GM19328 (cell line): ENCODE results near the gene MCM6.
"Not testable (repeated sequence)": the region's sequence is repeated elsewhere in the genome, so short reads cannot be mapped to it uniquely, and the experiment has no call there.

Experiments used
- ATAC-seq: cut with Tn5 transposase; IDR thresholded peaks from one replicate; pipeline ENCODE4 v1.9.1; 2021; ENCODE audit warnings: mild to moderate bottlenecking, moderate library complexity; ENCODE audit not compliant: unreplicated experiment

Gene MCM6

GRCh38 chr2:135825131-135825530, 51.1 kb downstream of the MCM6 start:
- ATAC-seq: no peak

DNA sequence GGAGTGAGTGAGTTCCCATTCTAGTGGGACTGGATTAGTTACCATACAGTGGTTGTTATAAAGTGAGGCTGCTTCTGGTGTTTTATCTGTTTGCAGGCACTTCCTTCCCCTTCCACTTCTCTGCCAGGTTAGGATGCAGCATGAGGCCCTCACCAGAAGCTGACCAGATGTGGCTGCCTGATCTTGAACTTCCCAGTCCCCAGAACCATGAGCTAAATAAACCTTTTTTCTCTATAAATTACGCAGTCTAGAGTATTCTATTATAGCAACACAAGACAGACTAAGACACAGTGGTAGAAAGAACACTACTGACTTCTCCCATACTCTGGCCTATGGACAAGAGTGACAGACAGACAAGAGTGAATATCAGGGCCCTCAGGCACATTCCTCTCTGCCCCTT, 53.4 kb downstream of the MCM6 start:
- ATAC-seq: no peak

DNA sequence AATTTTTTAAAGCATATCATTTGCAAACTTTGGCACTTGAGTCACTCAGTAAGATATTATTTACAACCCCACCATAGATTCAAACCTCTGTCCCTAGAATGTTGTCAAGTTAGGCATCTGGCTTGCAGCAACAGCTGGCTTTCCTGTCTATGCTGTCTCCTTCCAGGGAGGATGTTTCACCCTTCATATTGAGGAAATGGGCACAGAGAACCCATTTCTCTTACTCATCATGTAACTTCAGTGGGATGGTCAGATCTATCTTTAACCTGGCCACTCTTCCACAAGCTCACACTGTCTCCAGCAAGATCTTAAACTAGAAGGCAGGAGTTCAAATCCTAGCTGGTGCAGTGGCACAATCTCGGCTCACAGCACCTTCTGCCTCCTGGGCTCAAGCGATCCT, 55.1 kb downstream of the MCM6 start:
- ATAC-seq: no peak

GRCh38 chr2:135820003-135820618, 56.1 kb downstream of the MCM6 start:
- ATAC-seq: peak; percentile 96

DNA sequence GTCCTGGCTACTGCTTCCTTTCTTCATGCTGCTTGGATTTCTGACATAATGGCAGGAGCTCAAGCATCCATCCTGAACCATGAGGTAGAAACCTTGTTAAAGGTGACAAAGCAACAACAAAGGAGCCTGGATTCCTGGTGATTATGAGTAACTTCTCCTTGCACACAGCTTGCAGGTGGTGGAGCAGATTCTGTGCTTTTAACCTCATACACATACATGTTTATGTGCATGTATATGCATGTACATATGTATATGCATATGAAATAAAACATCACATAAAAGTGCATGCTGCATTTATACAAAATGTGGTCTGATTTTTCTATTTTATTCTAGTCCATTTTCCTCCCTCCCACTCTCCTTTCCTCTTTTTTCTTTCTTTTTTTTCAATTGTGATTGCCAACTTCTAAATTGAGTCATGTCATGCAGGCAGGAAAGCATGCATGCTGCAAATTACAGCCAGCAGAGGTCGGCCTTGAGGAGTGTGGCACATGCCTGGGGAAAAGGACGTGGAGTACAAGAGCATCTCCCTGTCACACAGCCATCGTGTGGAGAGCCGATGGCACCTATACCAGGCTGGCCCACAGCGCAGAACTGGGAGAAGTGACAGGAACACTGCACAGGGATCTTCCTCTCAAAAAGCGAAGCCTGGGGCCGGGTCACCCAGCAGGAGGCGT, 57.2 kb downstream of the MCM6 start:
- ATAC-seq: no peak

DNA sequence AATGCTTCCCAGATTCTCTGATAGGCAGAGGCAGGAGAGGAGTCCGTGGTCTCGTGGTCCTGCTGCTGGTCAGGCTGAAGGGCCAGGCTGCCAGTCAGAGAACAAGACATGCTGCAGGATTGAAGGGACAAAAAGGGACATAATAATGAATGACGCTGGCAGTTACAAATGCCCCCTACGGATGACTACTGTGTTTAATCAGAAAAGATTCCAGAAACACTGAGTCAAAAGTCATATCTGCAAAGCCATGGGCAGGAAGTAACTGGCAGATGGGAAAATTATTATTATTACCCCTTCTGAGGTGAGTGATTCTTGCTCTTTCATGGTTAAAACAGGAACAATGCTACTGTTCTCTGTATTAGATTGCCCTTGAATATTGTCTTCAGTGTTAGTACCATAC, 58.3 kb downstream of the MCM6 start:
- no peak for ATAC-seq

- ATAC-seq: no peak
Measured at GRCh38 chr2:135817466-135817865, 58.8 kb downstream of the MCM6 start.

DNA sequence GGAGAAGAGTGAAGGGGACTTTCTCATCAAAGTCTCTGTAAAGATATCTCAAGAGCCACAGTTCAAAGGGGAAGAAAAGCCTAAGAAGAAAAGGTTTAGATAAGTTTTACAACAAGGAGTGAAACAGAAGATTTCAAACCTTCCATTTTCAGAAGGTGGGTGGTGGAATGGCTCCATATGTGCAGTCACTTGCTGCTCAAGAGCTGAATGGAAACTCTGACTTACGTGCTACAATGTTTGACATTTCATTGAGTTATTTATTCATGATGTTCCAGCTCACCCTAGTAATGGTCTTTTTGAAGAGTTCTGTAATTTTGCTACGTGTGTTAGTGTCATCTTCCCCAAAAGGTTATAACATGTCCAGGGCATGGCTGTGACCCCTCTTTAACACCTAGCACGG, 61.0 kb downstream of the MCM6 start:
- ATAC-seq: no peak

- no peak for ATAC-seq
Measured at GRCh38 chr2:135812907-135813511, 63.2 kb downstream of the MCM6 start.

DNA sequence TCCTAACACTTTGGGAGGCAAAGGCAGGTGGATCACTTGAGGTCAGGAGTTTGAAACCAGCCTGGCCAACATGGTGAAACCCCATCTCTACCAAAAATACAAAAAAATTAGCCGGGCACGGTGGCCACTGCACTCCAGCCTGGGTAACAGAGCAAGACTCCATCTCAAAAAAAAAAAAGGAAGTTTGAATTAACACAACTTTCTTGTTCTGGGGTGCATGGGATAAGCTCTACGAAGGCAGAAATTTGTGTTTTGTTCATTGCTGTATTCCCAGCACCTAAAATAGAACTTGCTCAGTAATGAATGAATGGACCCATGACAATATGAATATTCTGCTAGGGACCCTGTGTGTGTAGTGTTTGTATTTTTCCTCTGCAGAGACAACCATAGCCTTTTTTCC, 68.4 kb downstream of the MCM6 start:
- not testable (repeated sequence) for ATAC-seq

DNA sequence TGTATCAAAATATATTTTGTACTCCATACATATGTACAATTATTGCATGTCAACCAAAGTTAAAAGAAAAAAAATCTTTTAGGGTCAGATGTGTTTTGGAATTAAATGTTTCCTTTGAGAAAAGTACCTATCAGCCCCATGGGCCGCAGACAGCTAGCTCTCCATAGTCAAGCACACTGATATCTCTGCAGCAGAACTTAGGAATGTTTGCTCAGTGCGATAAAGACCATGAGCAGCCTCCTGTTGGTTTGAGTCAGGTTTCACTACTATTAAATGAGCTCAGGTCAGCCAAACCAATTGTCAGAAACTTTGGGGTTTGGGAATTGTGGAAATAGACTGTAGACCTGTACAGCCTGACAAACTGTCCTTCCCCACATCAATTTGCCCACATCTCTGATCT, 73.0 kb downstream of the MCM6 start:
- no peak for ATAC-seq

DNA sequence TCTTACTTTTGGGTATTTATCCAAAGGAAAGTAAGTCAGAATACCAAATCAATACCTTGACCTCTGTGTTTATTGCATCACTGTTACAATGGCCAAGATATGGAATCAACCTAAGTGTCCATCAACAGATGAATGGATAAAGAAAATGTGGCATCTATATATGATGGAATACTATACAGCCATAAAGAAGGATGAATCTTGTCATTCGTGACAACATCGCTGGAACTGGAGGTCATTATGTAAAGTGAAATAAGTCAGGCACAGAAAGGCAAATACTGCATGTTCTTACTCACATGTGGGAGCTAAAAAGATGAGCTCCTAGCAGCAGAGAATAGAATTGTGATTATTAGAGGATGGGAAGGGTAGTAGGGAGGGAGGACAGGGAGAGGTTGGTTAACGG, 73.9 kb downstream of the MCM6 start:
- no peak for ATAC-seq

- no peak for ATAC-seq
Measured at GRCh38 chr2:135800513-135801460, 75.5 kb downstream of the MCM6 start.

GRCh38 chr2:135799738-135800137, 76.5 kb downstream of the MCM6 start:
- ATAC-seq: no peak

GRCh38 chr2:135798762-135799161, 77.5 kb downstream of the MCM6 start:
- ATAC-seq: no peak

DNA sequence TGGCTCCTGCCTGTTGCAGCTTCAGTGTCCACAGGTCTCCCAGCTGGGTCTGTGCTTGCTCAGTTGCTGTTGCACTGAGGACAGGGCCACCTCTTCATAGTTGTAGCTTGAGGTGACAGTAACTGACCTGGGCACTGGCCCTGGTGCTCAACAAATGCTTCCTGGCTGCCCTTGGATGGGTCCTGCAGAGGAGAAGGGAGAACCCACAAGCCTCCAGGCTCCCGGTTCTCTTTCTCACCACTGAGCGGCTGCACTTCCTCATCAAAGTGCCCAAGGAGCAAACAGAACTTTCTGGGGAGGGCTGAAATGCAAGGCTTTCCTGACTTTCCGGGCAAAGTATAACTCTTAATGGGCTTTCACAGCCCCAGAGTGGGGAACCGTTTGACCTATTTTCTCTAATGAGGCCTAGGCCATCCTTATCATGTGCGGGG, 78.0 kb downstream of the MCM6 start:
- ATAC-seq: no peak

DNA sequence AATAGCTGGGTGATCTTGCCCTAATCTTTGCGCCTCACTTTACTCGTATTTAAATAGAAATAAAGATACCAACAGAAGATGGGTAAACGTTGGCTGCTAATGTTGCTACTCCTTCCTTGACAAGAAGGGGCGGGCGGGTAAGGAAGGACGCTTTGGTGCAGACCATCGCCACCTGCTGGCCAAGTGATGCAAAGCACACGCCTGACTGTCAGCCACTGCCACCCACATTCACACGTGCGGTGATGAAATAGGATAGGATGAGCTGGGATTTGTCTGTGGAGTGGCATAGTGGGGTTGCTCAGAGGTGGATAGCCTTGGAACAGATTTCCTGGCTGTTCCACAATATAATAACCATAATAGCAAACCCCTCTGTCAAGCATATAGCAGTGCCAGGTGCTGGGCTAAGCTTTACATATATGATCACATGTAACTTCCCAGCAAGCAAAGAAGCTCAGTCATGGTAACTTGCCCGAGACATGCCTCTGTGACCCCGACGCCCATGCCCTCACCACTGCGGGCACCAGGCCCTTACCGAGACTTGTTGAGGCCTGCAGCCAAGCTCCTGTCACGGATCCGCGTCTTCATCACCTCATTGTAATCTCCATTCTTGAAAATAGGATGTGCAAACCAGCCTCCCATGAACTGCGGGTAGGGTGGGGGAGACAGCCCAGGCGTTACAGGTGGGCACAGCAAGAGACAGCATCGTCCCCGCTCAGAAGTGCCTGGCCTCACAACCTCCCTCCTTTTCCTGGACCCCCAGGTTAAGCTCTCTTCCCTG, 78.6 kb downstream of the MCM6 start:
- ATAC-seq: peak; percentile 62

- no peak for ATAC-seq
Measured at GRCh38 chr2:135796606-135797005, 79.6 kb downstream of the MCM6 start.

DNA sequence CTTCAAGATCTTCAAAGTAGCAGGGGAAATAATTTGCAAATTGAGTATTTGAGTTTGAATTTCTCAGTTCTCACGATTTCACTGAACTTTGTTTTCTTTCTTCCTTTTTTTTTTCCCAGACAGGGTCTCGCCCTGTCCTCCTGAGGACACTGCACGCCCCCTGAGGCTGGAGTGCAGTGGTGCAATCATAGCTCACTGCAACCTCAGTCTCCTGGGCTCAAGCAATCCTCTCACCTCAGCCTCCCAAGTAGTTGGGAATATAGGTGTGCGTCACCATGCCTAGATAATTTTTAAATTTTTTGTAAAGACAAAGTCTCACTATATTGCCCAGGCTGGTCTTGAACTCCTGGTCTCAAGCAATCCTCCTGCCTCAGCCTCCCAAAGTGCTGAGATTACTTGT, 80.6 kb downstream of the MCM6 start:
- not testable (repeated sequence) for ATAC-seq

- ATAC-seq: no peak
Measured at GRCh38 chr2:135792401-135793150, 83.7 kb downstream of the MCM6 start.
